ENCODE measurements around the gene ZNF827. TPM values are rescaled to one million over a fixed set of nuclear protein-coding genes. Genes with fewer than 3 reads are reported as not detected.

ZNF827 gene
- polyA plus RNA-seq, 1 donor from 2014 or later, result 12.1 TPM

DNA sequence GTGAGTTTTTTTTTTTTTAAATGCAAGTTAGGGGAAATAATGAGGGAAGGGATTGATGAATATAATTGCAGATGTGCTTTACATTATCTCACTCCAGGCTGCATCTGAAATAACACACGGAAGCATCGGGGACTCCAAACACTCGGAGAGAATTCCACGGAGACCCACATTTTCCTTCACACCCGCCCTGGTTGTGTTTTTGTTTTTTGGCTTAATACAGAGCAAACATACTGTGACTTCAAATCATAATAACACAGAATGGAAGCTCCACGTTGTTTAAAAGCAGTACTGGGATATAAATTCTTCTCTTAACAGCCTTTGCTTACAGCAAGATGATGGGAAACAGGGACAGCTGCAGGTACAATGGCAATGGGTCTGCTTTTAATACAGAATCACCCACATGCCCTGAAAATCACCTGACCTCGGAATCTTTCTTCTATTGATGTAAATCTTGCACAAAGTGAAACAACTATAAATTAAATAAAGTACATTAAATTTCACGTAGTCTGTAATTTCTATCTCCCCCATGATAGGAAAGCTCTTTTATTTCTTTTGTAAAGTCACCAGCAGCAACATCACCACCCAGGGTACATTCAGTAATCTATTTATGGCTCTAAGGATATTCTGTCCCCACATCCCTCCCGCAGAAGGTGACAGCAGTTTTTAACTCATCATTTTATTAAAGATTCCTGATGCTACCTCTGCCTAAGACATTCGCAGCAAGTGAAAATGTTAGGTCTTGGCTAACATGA is 119.3 kb downstream of the ZNF827 start:
- Histone ChIP-seq H3K36me3 (ENCODE audit: insufficient read depth, low read length) (no peaks in the 10 kb centered on the region), H3K27me3 (ENCODE audit: insufficient read depth, low read depth, low read length) (no peaks in the 10 kb centered on the region), H3K27ac (ENCODE audit: low read length) (no peak overlapping the region), H3K79me2 (replicated peaks; ENCODE audit: insufficient read depth, low read length) (no peaks in the 10 kb centered on the region), H3K4me2 (ENCODE audit: low read length) (no peak overlapping the region), H4K20me1 (ENCODE audit: insufficient read depth) (no peaks in the 10 kb centered on the region), H3K4me3 (ENCODE audit: low read length) (no peak overlapping the region), H3K9me2 (ENCODE audit: insufficient read depth, low read length) (no peaks in the 10 kb centered on the region), H3K9me3 (ENCODE audit: low read length) (no peaks in the 10 kb centered on the region), H3K9ac (ENCODE audit: low read length) (no peak overlapping the region), H2AFZ (ENCODE audit: low read depth, low read length) (no peak overlapping the region), H3F3A (ENCODE audit: insufficient read depth, low read length, poor library complexity, severe bottlenecking) (no peaks in the 10 kb centered on the region)
- no peak for TF ChIP-seq MXI1 (conservative IDR thresholded peaks at IDR 0.05; ENCODE audit: poor library complexity, severe bottlenecking)
- no peak for TF ChIP-seq SMC3 (conservative IDR thresholded peaks at IDR 0.05; ENCODE audit: poor library complexity)
- TF ChIP-seq, protein P1, sequence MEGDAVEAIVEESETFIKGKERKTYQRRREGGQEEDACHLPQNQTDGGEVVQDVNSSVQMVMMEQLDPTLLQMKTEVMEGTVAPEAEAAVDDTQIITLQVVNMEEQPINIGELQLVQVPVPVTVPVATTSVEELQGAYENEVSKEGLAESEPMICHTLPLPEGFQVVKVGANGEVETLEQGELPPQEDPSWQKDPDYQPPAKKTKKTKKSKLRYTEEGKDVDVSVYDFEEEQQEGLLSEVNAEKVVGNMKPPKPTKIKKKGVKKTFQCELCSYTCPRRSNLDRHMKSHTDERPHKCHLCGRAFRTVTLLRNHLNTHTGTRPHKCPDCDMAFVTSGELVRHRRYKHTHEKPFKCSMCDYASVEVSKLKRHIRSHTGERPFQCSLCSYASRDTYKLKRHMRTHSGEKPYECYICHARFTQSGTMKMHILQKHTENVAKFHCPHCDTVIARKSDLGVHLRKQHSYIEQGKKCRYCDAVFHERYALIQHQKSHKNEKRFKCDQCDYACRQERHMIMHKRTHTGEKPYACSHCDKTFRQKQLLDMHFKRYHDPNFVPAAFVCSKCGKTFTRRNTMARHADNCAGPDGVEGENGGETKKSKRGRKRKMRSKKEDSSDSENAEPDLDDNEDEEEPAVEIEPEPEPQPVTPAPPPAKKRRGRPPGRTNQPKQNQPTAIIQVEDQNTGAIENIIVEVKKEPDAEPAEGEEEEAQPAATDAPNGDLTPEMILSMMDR (IDR thresholded peaks at IDR 0.05; ENCODE audit: poor library complexity, severe bottlenecking), result no peak
- TF ChIP-seq, protein P2, sequence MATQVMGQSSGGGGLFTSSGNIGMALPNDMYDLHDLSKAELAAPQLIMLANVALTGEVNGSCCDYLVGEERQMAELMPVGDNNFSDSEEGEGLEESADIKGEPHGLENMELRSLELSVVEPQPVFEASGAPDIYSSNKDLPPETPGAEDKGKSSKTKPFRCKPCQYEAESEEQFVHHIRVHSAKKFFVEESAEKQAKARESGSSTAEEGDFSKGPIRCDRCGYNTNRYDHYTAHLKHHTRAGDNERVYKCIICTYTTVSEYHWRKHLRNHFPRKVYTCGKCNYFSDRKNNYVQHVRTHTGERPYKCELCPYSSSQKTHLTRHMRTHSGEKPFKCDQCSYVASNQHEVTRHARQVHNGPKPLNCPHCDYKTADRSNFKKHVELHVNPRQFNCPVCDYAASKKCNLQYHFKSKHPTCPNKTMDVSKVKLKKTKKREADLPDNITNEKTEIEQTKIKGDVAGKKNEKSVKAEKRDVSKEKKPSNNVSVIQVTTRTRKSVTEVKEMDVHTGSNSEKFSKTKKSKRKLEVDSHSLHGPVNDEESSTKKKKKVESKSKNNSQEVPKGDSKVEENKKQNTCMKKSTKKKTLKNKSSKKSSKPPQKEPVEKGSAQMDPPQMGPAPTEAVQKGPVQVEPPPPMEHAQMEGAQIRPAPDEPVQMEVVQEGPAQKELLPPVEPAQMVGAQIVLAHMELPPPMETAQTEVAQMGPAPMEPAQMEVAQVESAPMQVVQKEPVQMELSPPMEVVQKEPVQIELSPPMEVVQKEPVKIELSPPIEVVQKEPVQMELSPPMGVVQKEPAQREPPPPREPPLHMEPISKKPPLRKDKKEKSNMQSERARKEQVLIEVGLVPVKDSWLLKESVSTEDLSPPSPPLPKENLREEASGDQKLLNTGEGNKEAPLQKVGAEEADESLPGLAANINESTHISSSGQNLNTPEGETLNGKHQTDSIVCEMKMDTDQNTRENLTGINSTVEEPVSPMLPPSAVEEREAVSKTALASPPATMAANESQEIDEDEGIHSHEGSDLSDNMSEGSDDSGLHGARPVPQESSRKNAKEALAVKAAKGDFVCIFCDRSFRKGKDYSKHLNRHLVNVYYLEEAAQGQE (IDR thresholded peaks at IDR 0.05; ENCODE audit: borderline replicate concordance), result no peak
- no peak for TF ChIP-seq TAF1 (IDR thresholded peaks at IDR 0.05; ENCODE audit: low read depth)
- TF ChIP-seq RAD21 (conservative IDR thresholded peaks at IDR 0.05), result no peak
- no peak for TF ChIP-seq POLR2AphosphoS5 (IDR thresholded peaks at IDR 0.05)
- TF ChIP-seq EZH2 (IDR thresholded peaks at IDR 0.05; ENCODE audit: borderline replicate concordance, insufficient read depth, low read length, poor library complexity, severe bottlenecking), result no peak
- no peak for TF ChIP-seq EP300 (conservative IDR thresholded peaks at IDR 0.05; ENCODE audit: poor library complexity, severe bottlenecking)

GRCh38 chr4:145818011-145818410 is 120.6 kb downstream of the ZNF827 start:
- H3K9me3 ChIP-seq (ENCODE audit: low read length), result no peaks in the 10 kb centered on the region
- peaks cover 2% of the 10 kb centered on the region for H3K36me3 ChIP-seq (ENCODE audit: insufficient read depth, low read length)
- no peak overlapping the region for H3K9ac ChIP-seq (ENCODE audit: low read length)
- H3K79me2 ChIP-seq (replicated peaks; ENCODE audit: insufficient read depth, low read length), result no peaks in the 10 kb centered on the region
- H3K4me3 ChIP-seq (ENCODE audit: low read length), result no peak overlapping the region
- TF ChIP-seq EP300 (conservative IDR thresholded peaks at IDR 0.05; ENCODE audit: poor library complexity, severe bottlenecking) (no peak), MXI1 (conservative IDR thresholded peaks at IDR 0.05; ENCODE audit: poor library complexity, severe bottlenecking) (no peak), TAF1 (IDR thresholded peaks at IDR 0.05; ENCODE audit: low read depth) (no peak), SMC3 (conservative IDR thresholded peaks at IDR 0.05; ENCODE audit: poor library complexity) (no peak), RAD21 (conservative IDR thresholded peaks at IDR 0.05) (no peak), EZH2 (IDR thresholded peaks at IDR 0.05; ENCODE audit: borderline replicate concordance, insufficient read depth, low read length, poor library complexity, severe bottlenecking) (no peak), POLR2AphosphoS5 (IDR thresholded peaks at IDR 0.05) (no peak)
- TF ChIP-seq, protein P1 (IDR thresholded peaks at IDR 0.05; ENCODE audit: poor library complexity, severe bottlenecking), result no peak
- TF ChIP-seq, protein P2 (IDR thresholded peaks at IDR 0.05; ENCODE audit: borderline replicate concordance), result no peak
- H2AFZ ChIP-seq (ENCODE audit: low read depth, low read length), result no peak overlapping the region
- no peaks in the 10 kb centered on the region for H4K20me1 ChIP-seq (ENCODE audit: insufficient read depth)
- H3F3A ChIP-seq (ENCODE audit: insufficient read depth, low read length, poor library complexity, severe bottlenecking), result no peaks in the 10 kb centered on the region
- no peaks in the 10 kb centered on the region for H3K27me3 ChIP-seq (ENCODE audit: insufficient read depth, low read depth, low read length)
- no peak overlapping the region for H3K27ac ChIP-seq (ENCODE audit: low read length)
- no peak overlapping the region for H3K4me2 ChIP-seq (ENCODE audit: low read length)
- no peaks in the 10 kb centered on the region for H3K9me2 ChIP-seq (ENCODE audit: insufficient read depth, low read length)

Data from neural cell (in vitro differentiated cells).